ENCODE data around the gene SPRED1.

Gene SPRED1

DNA sequence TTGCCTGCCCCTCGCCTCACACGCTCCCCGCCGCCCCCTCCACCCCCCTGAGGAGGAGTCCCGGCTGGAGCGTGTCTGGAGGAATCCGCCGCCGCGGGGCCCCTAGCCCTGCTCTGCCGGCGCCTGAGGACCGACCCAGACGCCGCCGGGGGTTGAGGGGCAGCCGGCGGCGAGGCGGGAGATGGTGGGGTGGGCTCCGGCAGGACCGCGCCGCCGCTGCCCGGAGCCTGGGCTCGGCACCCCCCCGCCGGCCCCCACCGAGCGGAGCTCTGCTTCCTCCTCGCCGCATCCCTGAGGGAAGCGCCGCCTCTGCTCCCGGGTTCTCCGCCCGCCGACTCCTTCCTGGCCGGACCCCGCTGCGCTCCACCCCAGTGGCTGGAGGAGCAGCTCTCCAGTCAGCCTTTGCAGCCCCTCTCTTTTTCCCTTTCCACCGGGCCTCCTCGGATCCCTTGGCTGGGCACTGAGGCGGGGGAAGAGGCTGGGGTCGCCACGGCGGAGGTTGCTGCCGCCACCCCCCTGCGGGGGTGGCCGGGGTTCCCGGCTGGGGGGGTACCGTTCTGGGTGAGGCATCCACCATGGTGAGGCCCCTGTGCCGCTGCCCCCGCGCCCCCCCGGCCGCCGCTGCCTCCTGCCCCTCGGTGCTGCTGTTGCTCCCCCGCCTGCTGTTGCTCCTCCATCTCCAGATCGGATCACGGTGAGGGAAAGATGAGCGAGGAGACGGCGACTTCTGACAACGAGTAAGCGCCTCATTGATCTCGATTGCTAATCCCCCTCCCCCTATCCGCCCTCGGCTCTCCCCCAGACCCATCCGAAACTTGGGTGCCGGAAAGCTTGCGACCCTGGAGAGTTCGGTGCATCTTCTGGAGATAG lies at the start of gene SPRED1:
Gene SPRED1 (plus strand): TSS at position 356 of the 870 bp plus-strand sequence. CDS start 350 bp downstream, at position 706.
- peak; percentile 27 for DNase-seq

GRCh38 chr15:38205526-38206272 lies 46.9 kb upstream of the SPRED1 start:
- DNase-seq, result no peak

- DNase-seq, result no peak
Observed at GRCh38 chr15:38207621-38208020, 45.0 kb upstream of the SPRED1 start.

DNA sequence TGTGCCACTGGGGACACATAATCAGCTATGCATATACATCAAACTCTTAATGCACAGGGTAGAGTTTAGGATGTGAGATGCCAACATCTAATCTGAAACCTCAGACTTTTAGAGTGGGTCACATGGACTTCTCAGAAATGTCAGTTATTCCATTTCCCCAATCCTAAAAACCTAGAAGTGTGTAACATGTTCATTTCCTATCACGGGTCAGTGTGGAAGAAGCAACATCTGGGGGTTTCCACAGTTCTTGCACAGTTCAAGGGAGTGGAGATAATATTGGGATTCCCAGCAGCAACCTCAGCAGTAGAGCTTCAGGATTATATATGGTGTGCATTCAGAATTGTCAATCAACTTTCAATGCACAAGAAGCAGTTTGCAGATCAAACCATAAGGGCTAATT lies 44.4 kb upstream of the SPRED1 start:
- no peak for DNase-seq

DNA sequence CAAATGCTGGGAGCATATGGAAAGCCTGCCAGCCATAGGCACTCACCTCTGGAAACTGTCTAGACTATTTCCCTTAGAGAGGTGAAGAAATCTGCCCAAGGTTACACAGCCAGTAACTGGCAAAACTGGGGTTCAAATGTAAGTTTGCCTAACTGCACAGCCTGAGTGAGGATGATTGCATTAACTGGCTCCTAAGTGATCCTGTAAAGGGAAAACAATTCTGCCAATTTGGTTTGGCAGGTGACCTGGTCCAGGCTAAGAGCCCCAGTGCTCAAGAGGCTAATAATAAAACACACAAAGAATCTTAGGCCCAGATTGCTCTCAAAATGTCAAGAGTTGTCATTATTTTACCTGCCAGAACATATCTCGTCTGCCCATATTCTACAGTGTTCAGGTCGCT lies 43.9 kb upstream of the SPRED1 start:
- no peak for DNase-seq

GRCh38 chr15:38211249-38211648 lies 41.4 kb upstream of the SPRED1 start:
- no peak for DNase-seq

- no peak for DNase-seq
Observed at GRCh38 chr15:38211811-38212210, 40.8 kb upstream of the SPRED1 start.

GRCh38 chr15:38212729-38213351 lies 39.8 kb upstream of the SPRED1 start:
- DNase-seq, result no peak

DNA sequence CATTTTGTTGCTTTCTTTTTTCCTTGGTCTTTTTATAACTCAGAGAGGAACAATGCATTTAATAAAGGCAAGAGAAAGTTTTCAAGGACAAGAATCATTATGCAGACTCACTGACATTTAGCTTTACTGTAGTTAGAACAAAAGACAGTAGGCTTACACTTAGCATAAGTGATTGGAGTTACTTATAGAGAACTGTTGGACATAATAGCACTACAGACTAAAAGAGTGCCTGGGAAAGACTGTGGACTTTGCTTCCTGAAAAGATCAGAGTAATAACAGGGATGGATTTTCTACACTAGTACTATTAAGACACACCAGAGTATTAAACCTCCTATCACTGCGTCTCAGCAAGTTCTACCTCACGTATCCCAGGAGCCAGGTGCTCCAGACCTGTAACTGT lies 39.3 kb upstream of the SPRED1 start:
- no peak for DNase-seq

DNA sequence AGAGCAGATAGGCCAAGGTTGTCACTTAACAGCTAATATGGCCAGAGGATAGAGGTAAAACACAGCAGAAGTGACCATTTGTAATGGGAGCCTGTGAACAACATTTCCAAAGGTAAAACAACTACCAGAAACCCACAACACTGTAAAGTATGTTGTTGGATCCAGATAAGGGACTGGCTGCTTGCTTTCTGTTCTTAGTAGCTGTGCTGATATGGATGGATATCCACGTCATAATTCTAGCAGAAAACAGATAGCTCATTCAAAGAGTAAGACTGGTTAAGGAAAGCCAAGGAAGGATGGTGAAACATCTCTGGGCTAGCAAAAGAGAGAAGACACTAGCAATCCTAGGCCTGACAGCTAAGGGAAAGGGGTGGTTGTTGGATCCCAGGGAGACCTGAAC lies 36.9 kb upstream of the SPRED1 start:
- no peak for DNase-seq

DNA sequence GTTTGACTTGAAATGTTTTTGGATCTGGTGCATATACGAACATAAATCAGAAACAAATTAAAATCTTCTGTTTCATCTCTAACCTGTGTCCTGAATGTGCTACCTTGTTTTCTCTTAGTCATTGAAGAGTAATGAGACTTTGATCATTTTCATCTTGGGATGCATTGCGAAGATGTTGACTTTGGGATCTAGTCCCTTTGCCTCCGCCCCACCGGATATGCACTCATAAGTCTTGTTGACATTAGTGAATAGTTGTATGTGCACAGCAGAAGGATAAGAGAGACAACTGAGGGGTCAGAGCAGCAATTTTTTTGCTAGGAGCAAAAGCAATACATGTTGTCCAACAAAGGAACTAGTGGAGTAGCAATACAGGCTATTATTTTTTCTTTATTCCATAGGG lies 35.9 kb upstream of the SPRED1 start:
- no peak for DNase-seq

DNA sequence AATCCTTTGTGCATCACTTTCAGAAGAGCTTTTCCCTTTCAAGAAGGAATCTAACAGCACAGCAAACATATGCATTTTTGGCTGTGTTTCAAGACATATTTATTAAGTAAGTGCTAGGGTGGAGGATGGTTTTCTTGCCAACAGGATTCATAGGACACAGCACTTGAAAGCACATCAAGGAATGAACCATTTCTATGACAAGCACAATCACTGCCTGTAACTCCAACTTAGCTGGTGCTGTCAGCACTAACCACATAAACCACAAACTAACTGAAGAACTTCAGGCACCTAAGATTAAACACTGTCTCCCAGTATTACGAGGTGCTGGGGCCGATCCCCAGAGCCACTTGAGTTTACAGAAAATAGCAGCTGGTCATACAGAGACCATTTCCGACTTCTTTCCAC lies 35.4 kb upstream of the SPRED1 start:
- DNase-seq, result no peak

DNA sequence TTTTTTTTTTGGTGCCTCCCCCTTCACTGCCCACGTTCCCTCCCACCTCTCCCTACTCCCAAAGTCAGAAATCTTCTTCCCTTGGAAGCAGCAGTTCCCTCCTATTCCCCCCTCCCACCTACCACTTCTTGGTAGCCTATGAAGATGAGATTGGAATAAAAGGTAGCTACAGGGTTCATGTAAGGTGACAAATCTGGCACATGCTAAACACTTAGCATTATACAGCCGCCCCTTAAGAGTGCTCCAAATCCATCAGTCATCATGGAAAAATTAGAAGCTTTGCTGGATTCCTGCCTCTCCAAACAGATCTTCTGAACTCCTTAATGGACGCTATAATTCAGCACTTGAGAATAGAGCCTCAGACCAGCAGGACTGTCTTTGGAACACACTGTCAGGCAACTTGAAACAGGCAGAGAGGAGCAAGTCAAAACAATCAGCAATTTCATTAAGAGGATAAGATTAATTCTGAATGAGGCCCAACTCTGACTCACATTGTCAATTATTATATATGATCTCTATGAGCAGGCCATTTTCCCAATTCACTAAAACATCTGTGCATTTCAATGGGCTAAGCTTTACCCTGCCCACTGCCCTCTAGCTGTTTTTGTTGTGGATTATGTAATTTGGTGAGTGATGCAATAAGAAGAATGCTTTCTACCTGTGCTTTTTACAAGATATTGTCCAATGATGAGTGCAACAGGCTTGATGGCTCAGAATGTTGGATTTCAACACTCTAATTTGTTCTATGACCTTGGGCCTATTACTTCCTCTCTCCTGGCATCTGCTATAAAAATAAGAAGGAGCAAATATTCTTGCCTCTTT lies 34.6 kb upstream of the SPRED1 start:
- no peak for DNase-seq

DNA sequence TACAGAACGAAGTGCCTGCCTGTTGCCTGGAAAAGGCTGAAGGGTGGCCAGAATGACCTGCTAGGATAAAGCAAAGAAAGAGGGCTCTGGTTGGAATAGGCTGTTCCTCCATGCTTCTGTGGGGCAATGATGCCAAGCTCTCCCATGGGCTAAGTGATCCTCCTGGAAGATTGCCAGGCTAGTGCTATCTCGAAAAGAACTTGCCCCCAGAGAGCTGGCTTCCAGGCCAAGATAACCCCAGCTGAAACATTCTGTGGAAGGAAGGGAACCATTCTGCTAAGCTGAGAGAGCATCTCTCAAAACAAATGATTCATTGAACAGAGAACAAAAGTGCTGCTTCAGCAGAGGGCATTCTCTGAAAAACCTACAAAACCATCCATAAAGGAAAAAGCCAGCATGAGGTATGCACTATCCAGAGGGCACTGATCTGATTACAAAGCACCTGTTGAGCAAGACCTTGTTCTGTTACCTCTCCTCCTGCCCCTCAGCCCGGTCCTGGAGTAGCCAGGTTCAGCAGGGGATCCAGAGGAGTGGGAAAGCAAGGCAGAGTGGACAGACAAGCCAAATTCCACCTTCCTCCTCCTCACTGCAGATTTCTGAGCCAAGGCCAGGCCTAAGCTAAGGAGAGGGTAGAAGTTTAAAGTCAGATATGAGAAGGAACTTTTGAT lies 31.9 kb upstream of the SPRED1 start:
- no peak for DNase-seq

DNA sequence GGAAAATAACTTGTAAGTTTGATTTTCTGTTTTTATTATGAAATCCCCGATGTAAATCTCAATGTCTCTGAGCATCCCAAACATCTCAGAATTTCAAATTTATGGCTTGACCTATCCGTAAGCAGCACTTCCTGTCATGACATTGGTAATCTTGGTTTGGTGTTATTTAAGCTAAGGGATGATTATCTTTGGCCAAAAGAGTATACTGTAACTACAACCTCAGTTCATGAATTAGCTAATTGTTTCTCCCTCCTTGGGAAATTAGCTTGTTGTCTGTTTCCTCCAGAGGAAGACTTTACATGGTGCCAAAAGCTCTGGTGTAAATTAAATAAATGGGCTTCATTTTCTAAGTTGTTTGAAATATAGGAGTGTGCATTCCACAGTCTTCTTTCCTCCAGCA lies 28.1 kb upstream of the SPRED1 start:
- no peak for DNase-seq

DNA sequence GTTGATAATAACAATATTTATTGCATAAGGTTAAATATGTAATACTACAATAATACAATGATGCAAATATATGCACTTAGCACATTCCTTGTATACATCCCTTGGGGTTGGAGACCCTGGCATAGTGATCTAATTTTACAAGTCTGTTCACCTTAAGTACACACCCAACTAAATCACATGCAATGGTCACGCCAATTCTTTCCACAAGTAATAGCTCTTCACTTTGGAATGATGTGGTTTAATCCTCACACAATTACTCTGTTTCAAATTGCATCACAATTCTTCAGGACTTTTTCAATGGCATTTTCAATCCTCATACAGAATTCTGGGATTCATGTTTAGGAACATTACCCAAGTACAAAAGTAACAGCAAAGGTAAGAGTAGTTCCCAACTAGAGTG lies 27.3 kb upstream of the SPRED1 start:
- no peak for DNase-seq

DNA sequence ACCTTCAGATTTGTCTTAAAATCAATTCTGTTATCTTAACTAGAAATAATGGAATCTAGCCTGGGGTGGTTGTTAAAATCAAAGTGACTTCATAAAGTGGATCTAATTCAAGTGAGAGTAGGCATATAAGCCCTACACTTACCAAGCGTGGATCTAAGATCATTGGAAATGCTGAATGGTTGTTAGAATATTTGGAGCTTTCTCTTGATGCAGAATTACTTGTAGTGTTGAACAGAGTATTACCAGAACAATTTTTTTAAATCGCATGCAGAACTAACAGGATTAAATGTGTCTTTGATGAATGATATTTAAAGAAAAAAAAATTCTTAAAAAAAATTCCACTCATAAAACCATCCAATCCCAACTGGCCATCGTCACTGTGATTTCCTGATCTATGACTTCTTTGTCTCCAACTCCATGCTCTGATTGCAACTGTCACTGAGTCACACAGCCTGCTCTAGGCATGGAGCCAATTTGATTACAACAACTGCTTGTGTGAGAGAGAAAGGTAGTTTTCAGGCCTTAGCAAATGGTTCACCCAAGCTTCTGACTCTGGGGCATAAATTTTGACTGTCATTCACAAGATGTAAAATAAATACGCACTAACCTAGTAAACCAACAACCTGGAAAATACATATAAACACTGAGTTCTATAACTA lies 25.9 kb upstream of the SPRED1 start:
- no peak for DNase-seq

GRCh38 chr15:38227941-38228340 lies 24.7 kb upstream of the SPRED1 start:
- DNase-seq, result no peak

DNA sequence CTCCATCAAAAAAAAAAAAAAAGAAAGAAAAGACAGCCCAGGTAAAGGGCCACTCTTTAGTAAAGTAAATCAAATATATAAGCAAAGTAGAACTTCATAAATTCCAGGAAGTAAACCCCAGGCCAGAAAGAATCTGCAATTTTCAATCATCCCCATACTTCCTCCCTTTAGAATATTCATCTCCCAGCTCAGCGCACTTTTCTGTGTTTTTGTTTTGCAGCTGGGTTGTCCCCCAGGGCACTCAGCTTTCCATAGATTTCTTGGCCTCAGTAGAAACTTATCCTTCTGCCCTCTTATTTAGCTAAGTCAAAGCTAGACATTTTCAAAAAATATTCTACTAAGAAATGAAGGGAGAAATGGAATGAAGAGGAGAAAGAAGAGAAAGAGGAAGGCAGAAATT lies 24.0 kb upstream of the SPRED1 start:
- DNase-seq, result no peak

DNA sequence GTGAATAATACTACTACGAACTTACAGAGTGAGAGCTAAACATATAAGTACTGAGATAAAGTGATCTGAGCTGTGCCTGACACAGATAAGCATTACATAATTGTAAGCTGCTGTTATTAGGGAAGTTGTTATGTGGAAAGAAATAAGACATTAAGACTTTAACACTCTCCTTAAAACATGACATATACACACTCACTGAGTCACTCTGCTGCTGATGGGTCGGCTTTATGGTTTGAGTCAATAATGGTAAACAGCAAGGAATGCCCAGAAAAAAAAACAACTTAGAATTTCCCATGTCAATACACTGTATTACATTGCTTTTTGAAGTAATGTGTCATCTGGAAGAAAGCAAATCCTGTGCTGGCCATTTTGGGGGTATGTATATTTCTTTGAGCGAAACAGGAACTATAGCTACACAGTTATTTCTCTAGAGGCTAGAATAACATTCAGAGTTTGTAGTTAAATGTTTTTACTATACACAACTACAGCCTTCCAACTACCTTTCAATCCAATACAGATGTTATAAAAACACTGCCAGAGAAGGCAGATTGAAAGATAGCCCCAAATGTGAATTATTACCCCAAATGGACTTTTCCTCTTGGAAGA lies 22.8 kb upstream of the SPRED1 start:
- DNase-seq, result no peak

- no peak for DNase-seq
Observed at GRCh38 chr15:38231436-38231835, 21.2 kb upstream of the SPRED1 start.

All from NK-92 treated with Interleukin-12 subunit alpha and Interleukin-12 subunit beta, amount 100 ng/mL, for 24 hours (cell line).